Esophagus muscularis mucosa (tissue), 3 donors: ENCODE results near the gene PCBP3.

ENCODE experiments used
- CTCF ChIP-seq, 3 experiments: fragments of 200-600 bp in 2 of 3; fragments of 450-650 bp in 1 of 3; sonication (generic) in 2 of 3; IDR thresholded peaks; one replicate each; pipeline ENCODE4 v1.5.1; 2017 to 2019; ENCODE audit warnings: antibody characterized with exemption in 3 of 3, mild to moderate bottlenecking in 2 of 3, moderate library complexity in 1 of 3
- EP300 ChIP-seq: sonication (generic); formaldehyde crosslinking; IDR thresholded peaks from one replicate; pipeline ENCODE4 v1.6.1; 2017; ENCODE audit warnings: antibody characterized with exemption

- TF ChIP-seq CTCF (IDR thresholded peaks at IDR 0.05) = no peak
- TF ChIP-seq EP300 = no peak
Measured at GRCh38 chr21:45883090-45883489, 239.6 kb downstream of the PCBP3 start.
